ENCODE results near the gene LDLRAD2.
"Not testable (repeated sequence)": the region's sequence is repeated elsewhere in the genome, so short reads cannot be mapped to it uniquely, and the experiment has no call there.

Gene LDLRAD2, protein sequence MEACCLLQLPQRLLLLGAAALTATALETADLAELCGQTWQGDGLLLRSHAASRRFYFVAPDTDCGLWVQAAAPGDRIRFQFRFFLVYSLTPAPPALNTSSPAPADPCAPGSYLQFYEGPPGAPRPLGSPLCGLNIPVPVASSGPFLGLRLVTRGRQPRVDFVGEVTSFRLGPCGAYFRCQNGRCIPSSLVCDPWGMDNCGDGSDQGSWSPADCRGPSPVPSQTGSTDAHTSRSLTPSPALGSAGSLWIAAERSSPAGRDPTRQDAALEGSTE

DNA sequence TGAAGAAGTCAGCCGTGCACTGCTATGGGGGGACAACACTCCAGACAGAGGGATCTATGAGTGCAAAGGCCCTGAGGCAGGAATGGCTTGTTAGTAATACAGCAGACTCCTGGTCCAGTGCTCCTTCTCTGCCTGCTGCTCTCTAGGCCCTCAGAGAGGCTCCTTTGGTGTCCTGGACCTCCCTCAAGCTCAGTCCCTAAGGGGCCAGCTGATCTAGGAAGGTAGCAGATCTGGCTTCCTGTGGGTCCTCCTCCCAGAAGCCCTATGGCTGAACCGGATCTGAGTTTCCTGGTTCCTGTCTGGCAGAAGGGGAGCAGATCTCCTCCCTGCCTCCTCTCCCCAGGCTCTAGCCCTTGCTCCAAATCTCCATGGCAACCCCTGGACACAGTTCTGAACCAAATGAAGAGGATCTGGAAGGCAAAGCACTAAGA, at the start of gene LDLRAD2:
Gene LDLRAD2 (plus strand): TSS at position 391 of the 431 bp plus-strand sequence. CDS start 187 bp downstream, outside the sequence.
- FAIRE-seq, result peak; percentile 65
- DNase-seq (ENCODE audit: extremely low spot score, insufficient read length, low read depth), result no peak

- DNase-seq (ENCODE audit: extremely low spot score, insufficient read length, low read depth) (no peak), FAIRE-seq (no peak)
Observed at GRCh38 chr1:21763236-21763635, 48.8 kb upstream of the LDLRAD2 start.

- FAIRE-seq, result no peak
- DNase-seq (ENCODE audit: extremely low spot score, insufficient read length, low read depth), result no peak
Observed at GRCh38 chr1:21763694-21764419, 48.2 kb upstream of the LDLRAD2 start.

- DNase-seq (ENCODE audit: extremely low spot score, insufficient read length, low read depth) (no peak), FAIRE-seq (no peak)
Observed at GRCh38 chr1:21764615-21765423, 47.2 kb upstream of the LDLRAD2 start.

- no peak for FAIRE-seq
- no peak for DNase-seq (ENCODE audit: extremely low spot score, insufficient read length, low read depth)
Observed at GRCh38 chr1:21766210-21766609, 45.9 kb upstream of the LDLRAD2 start.

- DNase-seq (ENCODE audit: extremely low spot score, insufficient read length, low read depth); FAIRE-seq: not testable (repeated sequence)
Observed at GRCh38 chr1:21767106-21767505, 45.0 kb upstream of the LDLRAD2 start.

DNA sequence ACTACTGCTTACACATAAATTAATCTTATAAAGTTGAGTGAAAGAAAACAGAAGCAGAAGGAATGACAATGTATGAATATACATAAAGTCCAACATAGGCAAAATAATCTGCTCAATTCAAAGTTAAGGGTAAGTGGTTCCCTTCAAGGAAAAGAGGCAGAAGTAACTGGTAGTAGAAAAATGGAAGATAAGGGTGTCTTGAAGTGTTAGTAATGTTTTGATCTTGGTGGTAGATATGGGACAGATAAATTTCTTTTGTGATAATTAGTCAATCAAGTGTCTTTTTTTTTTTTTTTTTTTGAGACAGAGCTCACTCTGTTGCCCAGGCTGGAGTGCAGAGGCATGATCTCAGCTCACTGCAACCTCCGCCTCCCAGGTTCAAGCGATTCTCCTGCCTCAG, 41.9 kb upstream of the LDLRAD2 start:
- DNase-seq (ENCODE audit: extremely low spot score, insufficient read length, low read depth) (no peak), FAIRE-seq (no peak)

DNA sequence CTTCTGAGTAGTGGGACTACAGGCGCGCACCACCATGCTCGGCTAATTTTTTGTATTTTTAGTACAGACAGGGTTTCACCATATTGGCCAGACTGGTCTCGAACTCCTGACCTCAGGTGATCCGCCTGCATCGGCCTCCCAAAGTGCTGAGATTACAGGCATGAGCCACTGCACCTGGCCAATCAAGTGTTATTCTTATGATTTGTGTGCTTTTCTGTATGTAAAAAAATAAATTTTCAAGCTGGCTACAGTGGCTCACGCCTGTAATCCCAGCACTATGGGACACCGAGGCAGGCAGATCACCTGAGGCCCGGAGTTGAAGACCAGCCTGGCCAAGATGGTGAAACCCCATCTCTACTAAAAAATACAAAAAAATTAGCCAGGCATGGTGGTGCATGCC, 41.5 kb upstream of the LDLRAD2 start:
- not testable (repeated sequence) for FAIRE-seq

DNA sequence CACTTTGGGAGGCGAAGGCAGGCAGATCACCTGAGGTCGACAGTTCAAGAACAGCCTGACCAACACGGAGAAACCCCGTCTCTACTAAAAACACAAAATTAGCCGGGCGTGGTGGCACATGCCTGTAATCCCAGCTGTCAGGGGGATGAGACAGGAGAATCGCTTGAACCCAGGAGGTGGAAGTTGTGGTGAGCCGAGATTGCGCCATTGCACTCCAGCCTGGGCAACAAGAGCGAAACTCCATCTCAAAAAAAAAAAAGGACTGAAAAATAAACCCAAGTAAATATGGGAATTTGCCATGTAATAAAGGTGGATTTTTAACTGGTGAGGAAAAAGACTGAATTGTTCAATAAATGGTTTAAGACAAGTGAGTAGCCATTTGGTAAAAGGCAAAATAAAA, 40.4 kb upstream of the LDLRAD2 start:
- not testable (repeated sequence) for DNase-seq (ENCODE audit: extremely low spot score, insufficient read length, low read depth); FAIRE-seq

More for the DNA sequence above, 41.5 kb upstream of the LDLRAD2 start:
- not testable (repeated sequence) for DNase-seq (ENCODE audit: extremely low spot score, insufficient read length, low read depth)

DNA sequence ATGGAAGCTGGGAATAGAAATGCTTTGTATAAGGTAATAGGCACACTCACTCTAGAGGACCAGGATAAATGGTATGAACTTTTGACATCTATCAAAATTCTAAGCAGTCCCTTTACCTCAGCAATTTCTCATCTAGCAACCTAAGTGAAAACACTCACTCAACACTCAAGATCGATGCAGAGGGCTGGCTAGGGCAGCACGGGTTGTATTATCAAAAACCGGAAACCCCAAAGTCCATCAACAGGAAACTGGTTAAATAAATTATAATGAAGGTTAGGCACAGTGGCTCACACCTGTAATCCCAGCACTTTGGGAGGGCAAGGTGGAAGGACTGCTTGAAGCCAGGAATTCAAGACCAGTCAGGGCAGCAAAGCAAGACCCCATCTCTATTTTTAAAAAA, 38.5 kb upstream of the LDLRAD2 start:
- DNase-seq (ENCODE audit: extremely low spot score, insufficient read length, low read depth), result no peak
- FAIRE-seq, result peak; percentile 73

- FAIRE-seq, result no peak
Observed at GRCh38 chr1:21774835-21775549, 37.1 kb upstream of the LDLRAD2 start.

GRCh38 chr1:21775550-21775914, 36.5 kb upstream of the LDLRAD2 start:
- DNase-seq (ENCODE audit: extremely low spot score, insufficient read length, low read depth) (no peak), FAIRE-seq (no peak)

More at GRCh38 chr1:21774835-21775549, 37.1 kb upstream of the LDLRAD2 start:
- DNase-seq (ENCODE audit: extremely low spot score, insufficient read length, low read depth), result no peak

DNA sequence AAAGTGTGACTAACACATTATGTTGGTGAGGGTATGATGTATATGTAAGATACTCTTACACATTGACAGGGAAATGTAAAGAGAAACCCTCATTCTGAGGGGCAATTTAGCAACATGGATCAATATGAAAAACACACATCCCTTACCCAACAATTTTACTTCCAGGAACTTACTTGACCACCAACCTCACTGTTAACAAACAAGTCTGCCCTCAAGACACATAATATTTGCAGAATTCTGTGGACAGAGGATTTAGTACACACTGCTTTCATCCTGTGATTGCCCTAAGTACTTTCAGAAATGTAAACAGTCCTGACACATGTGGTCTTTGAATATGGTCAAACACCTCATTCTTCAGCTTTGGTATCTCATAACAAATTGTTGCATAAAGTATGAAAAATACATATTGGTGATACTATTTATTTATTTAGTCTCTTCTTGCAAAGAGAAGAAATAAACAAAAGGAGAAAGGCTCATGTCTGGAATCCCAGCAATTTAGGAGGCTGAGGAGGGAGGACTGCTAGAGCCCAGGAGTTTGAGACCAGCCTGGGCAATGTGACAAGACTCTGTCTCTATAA, 36.0 kb upstream of the LDLRAD2 start:
- peak; percentile 15 for FAIRE-seq

DNA sequence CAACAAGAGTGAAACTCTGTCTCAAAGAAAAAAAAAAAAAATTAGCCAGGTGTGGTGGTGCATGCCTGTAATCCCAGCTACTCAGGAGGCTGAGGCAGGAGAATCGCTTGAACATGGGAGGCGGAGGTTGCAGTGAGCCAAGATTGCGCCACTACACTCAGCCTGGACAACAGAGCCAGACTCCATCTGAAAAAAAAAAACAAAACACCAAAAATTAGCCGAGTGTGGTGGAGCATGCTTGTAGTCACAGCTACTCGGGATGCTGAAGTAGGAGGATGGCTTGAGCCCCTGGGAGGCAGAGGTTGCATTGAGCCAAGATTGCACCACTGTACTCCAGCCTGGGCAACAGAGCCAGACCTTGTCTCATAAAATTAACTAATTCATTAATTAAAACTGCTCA, 35.1 kb upstream of the LDLRAD2 start:
- not testable (repeated sequence) for FAIRE-seq

More for the DNA sequence above, 36.0 kb upstream of the LDLRAD2 start:
- DNase-seq (ENCODE audit: extremely low spot score, insufficient read length, low read depth), result no peak

DNA sequence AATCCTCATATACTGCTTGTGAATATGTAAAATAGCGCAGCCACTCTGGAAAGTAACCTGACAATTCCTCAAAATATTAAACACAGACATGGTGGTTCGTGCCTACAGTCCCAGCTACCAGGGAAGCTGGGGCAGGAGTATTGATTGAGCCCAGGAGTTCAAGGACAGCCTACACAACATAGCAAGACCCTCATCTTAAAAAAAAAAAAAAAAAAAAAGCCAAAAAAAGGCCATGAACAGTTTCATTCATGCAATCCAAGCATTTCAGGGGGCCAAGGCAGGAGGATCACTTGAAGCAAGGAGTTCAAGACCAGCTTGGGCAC, 33.7 kb upstream of the LDLRAD2 start:
- FAIRE-seq, result no peak
- no peak for DNase-seq (ENCODE audit: extremely low spot score, insufficient read length, low read depth)

More for the DNA sequence above, 35.1 kb upstream of the LDLRAD2 start:
- not testable (repeated sequence) for DNase-seq (ENCODE audit: extremely low spot score, insufficient read length, low read depth)

DNA sequence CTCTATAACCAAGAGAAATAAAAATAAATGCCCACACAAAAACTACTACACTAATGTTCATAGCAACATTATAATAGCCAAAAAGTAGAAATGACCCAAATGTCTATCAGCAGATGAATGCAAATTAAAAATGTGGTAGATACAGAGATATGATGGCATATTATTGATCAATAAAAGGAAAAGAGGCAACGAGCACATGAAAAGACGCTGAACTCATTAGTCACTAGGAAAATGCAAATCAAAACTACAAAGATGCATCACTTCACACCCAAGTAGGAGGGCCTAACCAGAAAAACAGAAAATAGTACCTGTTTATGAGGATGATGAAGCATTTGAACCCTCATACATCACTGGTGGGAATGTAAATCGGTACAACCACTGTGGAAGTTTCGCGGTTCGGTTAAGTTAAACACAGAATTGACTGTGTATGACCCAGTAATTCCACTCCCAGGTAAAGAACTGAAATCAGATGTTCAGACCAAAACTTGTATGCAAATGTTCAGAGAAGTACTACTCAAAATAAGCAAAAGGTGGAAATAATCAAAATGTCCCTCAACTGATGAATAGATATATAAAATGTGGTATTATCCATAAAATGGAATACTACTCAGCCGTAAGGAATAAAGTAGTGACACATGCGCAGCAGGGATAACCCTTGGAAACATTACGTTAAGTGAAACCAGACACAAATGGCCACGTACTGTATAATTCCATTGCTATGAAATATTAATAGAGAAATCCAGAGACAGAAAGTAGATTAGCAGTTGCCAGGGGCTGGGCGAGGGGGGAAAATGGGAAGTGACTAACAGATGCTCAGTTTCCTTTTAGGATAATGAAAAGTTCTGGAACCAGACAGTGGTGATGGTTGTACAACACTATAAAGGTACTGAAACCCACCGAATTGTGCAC, 32.2 kb upstream of the LDLRAD2 start:
- DNase-seq (ENCODE audit: extremely low spot score, insufficient read length, low read depth), result no peak
- peak; percentile 89 for FAIRE-seq

DNA sequence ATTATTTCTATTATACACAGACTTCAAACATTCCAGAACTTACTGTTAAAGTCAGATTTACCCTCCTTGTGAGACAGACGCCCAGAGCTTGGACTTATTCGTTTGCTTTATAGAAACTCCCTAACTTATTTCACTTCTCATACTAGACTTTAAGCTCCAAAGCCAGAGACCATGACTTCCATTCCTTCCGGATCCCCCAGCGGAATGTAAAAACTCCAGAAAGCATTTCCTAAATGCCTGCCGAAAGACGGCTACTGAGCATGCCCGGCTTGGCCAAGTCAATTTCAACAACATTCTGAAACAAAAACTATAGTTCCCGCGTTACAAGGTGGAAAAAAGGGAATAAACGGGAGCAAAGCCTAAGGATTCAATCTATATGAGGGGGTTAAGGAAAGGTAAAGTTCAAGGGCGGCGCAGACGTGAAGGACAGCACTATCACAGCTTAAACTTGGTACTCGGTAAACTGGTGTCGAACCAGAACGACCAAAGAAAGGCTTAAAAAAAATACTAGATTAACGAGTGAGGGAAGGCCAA, 30.2 kb upstream of the LDLRAD2 start:
- no peak for DNase-seq (ENCODE audit: extremely low spot score, insufficient read length, low read depth)

DNA sequence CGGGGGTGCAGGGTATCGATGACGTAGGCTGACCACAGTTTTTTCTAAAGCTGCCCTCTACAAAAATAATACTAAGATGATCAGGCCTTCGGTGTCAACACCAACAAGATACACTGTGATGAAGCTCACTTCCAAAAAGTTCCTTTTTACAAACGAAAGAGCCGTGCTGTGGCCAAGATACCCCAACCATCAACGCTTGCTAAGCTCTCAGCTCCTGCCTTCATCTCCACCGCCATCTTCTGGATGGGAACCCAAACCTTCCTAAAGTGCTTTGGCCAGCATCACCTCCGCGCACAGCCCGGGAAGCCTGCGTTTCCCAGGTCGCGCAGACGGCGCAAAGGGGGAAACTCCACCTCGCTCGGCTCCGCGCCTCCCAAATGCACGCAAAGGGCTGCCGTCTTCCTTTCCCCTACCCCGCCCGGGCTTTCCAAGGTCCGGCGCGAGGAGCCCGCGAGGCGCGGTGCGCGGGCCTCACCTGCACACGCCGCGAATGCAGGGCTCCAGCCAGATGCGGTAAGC, 29.7 kb upstream of the LDLRAD2 start:
- DNase-seq (ENCODE audit: extremely low spot score, insufficient read length, low read depth) (no peak), FAIRE-seq (peak; percentile 66)

More for the DNA sequence above, 30.2 kb upstream of the LDLRAD2 start:
- FAIRE-seq, result no peak
